Measurements from ENCODE around the gene ARHGAP10. TPM values are rescaled to one million over a fixed set of nuclear protein-coding genes. Genes with fewer than 3 reads are reported as not detected.

The ARHGAP10 gene
- total and polyA plus RNA-seq, 10 of the 15 experiments (the other 5 are each of a cell fraction or from before 2014, with no cell fraction given): 1.3 to 25.8 (median 17.2) TPM

GRCh38 chr4:147927377-147928137 is 195.7 kb downstream of the ARHGAP10 start:
- 89% methylated on average over 11 of the region's 11 CpGs for whole genome bisulfite sequencing (ENCODE audit: insufficient coverage, insufficient replicate concordance, low lambda C conversion rate, missing lambda C conversion rate)
- ChIA-PET RAD21 (ENCODE audit: unreplicated experiment) (no interaction called here), CTCF (no interaction called here), SMC1A (ENCODE audit: uncharacterized antibody, unreplicated experiment) (interaction anchor here (1.1 to 1.4 kb wide), 4 partner anchors 9 to 19 kb away, joined by 3 read pairs; no protein-coding TSS in a partner anchor), POLR2A (no interaction called here)
- no TSS peak for BruUV-seq (replicated peaks)
- Histone ChIP-seq H3K27me3 (replicated peaks in 1 of 2; ENCODE audit: control insufficient read depth in 2 of 2, insufficient read depth in 2 of 2, low read length in 1 of 2) (no peaks in the 10 kb centered on the region), H2AFZ (ENCODE audit: control insufficient read depth, low read depth, low read length) (no peak overlapping the region), H3K27ac (ENCODE audit: control insufficient read depth, insufficient read depth) (no peak overlapping the region), H3K4me3 (no peak overlapping the region), H3K9me3 (replicated peaks; ENCODE audit: control insufficient read depth, insufficient read depth, low read length) (no peaks in the 10 kb centered on the region), H3K4me1 (ENCODE audit: control insufficient read depth, insufficient read depth, low read length) (peaks cover 3% of the 10 kb centered on the region; the same call in 1 of the 2 replicates), H3K9ac (ENCODE audit: control insufficient read depth, insufficient read depth, low read length) (no peak overlapping the region), H3K4me2 (ENCODE audit: control insufficient read depth, insufficient read depth) (no peak overlapping the region), H3K79me2 (ENCODE audit: control insufficient read depth, insufficient read depth, low read length) (no peaks in the 10 kb centered on the region), H3K36me3 (ENCODE audit: control insufficient read depth in 2 of 2, insufficient read depth in 2 of 2, low read length in 1 of 2) (peaks cover 0 to 12% of the 10 kb centered on the region in 2 experiments; a peak in 3 of 4 replicates), H4K20me1 (ENCODE audit: control insufficient read depth, insufficient read depth) (peaks cover 4% of the 10 kb centered on the region; the same call in 1 of the 2 replicates)
- in situ Hi-C loops (cut with MboI) (no loop called here), intact Hi-C loops (cut with micrococcal nuclease; ENCODE audit: unreplicated experiment) (no loop called here)
- no peak for ATAC-seq
- no peak for DNase-seq (ENCODE audit: low read depth, low spot score)
- no peak for FAIRE-seq
- TF ChIP-seq, protein P1, sequence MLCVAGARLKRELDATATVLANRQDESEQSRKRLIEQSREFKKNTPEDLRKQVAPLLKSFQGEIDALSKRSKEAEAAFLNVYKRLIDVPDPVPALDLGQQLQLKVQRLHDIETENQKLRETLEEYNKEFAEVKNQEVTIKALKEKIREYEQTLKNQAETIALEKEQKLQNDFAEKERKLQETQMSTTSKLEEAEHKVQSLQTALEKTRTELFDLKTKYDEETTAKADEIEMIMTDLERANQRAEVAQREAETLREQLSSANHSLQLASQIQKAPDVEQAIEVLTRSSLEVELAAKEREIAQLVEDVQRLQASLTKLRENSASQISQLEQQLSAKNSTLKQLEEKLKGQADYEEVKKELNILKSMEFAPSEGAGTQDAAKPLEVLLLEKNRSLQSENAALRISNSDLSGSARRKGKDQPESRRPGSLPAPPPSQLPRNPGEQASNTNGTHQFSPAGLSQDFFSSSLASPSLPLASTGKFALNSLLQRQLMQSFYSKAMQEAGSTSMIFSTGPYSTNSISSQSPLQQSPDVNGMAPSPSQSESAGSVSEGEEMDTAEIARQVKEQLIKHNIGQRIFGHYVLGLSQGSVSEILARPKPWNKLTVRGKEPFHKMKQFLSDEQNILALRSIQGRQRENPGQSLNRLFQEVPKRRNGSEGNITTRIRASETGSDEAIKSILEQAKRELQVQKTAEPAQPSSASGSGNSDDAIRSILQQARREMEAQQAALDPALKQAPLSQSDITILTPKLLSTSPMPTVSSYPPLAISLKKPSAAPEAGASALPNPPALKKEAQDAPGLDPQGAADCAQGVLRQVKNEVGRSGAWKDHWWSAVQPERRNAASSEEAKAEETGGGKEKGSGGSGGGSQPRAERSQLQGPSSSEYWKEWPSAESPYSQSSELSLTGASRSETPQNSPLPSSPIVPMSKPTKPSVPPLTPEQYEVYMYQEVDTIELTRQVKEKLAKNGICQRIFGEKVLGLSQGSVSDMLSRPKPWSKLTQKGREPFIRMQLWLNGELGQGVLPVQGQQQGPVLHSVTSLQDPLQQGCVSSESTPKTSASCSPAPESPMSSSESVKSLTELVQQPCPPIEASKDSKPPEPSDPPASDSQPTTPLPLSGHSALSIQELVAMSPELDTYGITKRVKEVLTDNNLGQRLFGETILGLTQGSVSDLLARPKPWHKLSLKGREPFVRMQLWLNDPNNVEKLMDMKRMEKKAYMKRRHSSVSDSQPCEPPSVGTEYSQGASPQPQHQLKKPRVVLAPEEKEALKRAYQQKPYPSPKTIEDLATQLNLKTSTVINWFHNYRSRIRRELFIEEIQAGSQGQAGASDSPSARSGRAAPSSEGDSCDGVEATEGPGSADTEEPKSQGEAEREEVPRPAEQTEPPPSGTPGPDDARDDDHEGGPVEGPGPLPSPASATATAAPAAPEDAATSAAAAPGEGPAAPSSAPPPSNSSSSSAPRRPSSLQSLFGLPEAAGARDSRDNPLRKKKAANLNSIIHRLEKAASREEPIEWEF (IDR thresholded peaks at IDR 0.05; ENCODE audit: insufficient replicate concordance, low read depth, low read length): no peak
- no peak for TF ChIP-seq SREBF2 (IDR thresholded peaks at IDR 0.05; ENCODE audit: low read length)
- TF ChIP-seq IKZF2 (IDR thresholded peaks at IDR 0.05): no peak
- no peak for TF ChIP-seq ZBED1 (IDR thresholded peaks at IDR 0.05; ENCODE audit: borderline replicate concordance)
- no peak for TF ChIP-seq BCLAF1 (IDR thresholded peaks at IDR 0.05)
- TF ChIP-seq ATF7 (IDR thresholded peaks at IDR 0.05; ENCODE audit: low read depth): no peak
- TF ChIP-seq CEBPB (IDR thresholded peaks at IDR 0.05; ENCODE audit: borderline replicate concordance in 1 of 2, low read depth in 2 of 2, low read length in 2 of 2): no peak
- TF ChIP-seq SREBF1 (IDR thresholded peaks at IDR 0.05; ENCODE audit: low read length): no peak
- no peak for TF ChIP-seq SMAD5 (IDR thresholded peaks at IDR 0.05; ENCODE audit: low read depth)

All from GM12878 (cell line).